B cell (primary cell): ENCODE measurements around the gene ZMYND8. TPM values are rescaled to one million over a fixed set of nuclear protein-coding genes. Genes with fewer than 3 reads are reported as not detected.

Experiments
- ATAC-seq: fragments of 200-7000 bp; cut with Tn5 transposase; one replicate; pipeline ENCODE4 v1.10.0; 2021; ENCODE audit warnings: low read depth, mild to moderate bottlenecking, moderate number of reproducible peaks, moderate library complexity
- CTCF ChIA-PET: fragments of 350-600 bp; sonication (Branson Sonifier 250); formaldehyde crosslinking; loops from one replicate; lab custom pipeline; 2021; ENCODE audit warnings: antibody characterized with exemption, inconsistent platforms; lab: Charles Lee
- POLR2A ChIA-PET: fragments of 350-600 bp; sonication (Branson Sonifier 250); formaldehyde crosslinking; loops from one replicate; lab custom pipeline; 2021; ENCODE audit warnings: antibody characterized with exemption; lab: Charles Lee
- DNase-seq: peaks from one replicate; pipeline ENCODE4 v3.0.0; 2013
- H2AFZ ChIP-seq: 2 replicates; pipeline ENCODE4 v1.6.1; 2012; ENCODE audit warnings: mild to moderate bottlenecking, low read depth, low read length; ENCODE audit not compliant: insufficient read depth, poor library complexity, severe bottlenecking
- H3K27ac ChIP-seq, 2 donors: 1 replicate in 1 of 2; 2 replicates in 1 of 2; pipeline ENCODE4 v1.5.1; 2012 to 2013; ENCODE audit warnings: low read length in 2 of 2, mild to moderate bottlenecking in 2 of 2, moderate library complexity in 1 of 2
- H3K27me3 ChIP-seq, 4 experiments: fragments of 200-600 bp in 1 of 4; sonication (generic) in 1 of 4; replicated peaks in 1 of 4; 1 replicate in 2 of 4; 2 replicates in 2 of 4; pipeline versions ENCODE4 v1.6.1 to v1.7.0; 2013 to 2016; ENCODE audit warnings: low read length in 3 of 4, mild to moderate bottlenecking in 2 of 4, mixed read lengths in 1 of 4, moderate library complexity in 1 of 4; ENCODE audit not compliant: insufficient read depth in 4 of 4, control insufficient read depth in 3 of 4; ENCODE audit errors: control extremely low read depth in 1 of 4
- H3K36me3 ChIP-seq, 2 experiments: replicated peaks in 1 of 2; 1 replicate in 1 of 2; 2 replicates in 1 of 2; pipeline versions ENCODE4 v1.6.1 to v1.7.1; 2013; ENCODE audit warnings: low read length in 1 of 2; ENCODE audit not compliant: insufficient read depth in 2 of 2, control insufficient read depth in 1 of 2; ENCODE audit errors: control extremely low read depth in 1 of 2, extremely low read depth in 1 of 2
- H3K4me1 ChIP-seq, 2 donors: fragments of 200-600 bp in 1 of 2; sonication (generic) in 1 of 2; 1 replicate in 1 of 2; 2 replicates in 1 of 2; pipeline versions ENCODE4 v1.5.1 to v1.6.1; 2013 to 2017; ENCODE audit warnings: low read length in 2 of 2; ENCODE audit not compliant: control insufficient read depth in 2 of 2, insufficient read depth in 2 of 2
- H3K4me2 ChIP-seq: replicated peaks from 2 replicates; pipeline ENCODE3; 2012; ENCODE audit warnings: mild to moderate bottlenecking, low read depth, low read length; ENCODE audit not compliant: poor library complexity, severe bottlenecking
- H3K4me3 ChIP-seq, 5 experiments: fragments of 200-600 bp in 1 of 5; sonication (generic) in 1 of 5; 1 replicate in 3 of 5; 2 replicates in 2 of 5; pipeline versions ENCODE4 v1.5.1 to v1.7.0; 2011 to 2016; ENCODE audit warnings: low read length in 4 of 5, mild to moderate bottlenecking in 4 of 5, low read depth in 2 of 5, control low read depth in 1 of 5, moderate library complexity in 1 of 5; ENCODE audit not compliant: insufficient read depth in 1 of 5; ENCODE audit errors: control extremely low read depth in 1 of 5, extremely low read depth in 1 of 5
- H3K79me2 ChIP-seq: fragments of 200-600 bp; sonication (generic); one replicate; pipeline ENCODE4 v1.6.0; 2016; ENCODE audit warnings: low read length; ENCODE audit not compliant: control insufficient read depth, insufficient read depth
- H3K9ac ChIP-seq: fragments of 200-600 bp; sonication (generic); 2 replicates; pipeline ENCODE4 v1.6.1; 2017; ENCODE audit warnings: mild to moderate bottlenecking, low read length, moderate library complexity
- H3K9me3 ChIP-seq, 3 donors: one replicate each; pipeline versions ENCODE4 v1.6.1 to v1.7.1; 2013; ENCODE audit warnings: low read length in 2 of 3; ENCODE audit not compliant: control insufficient read depth in 2 of 3, insufficient read depth in 1 of 3; ENCODE audit errors: control extremely low read depth in 1 of 3
- H4K20me1 ChIP-seq: 2 replicates; pipeline ENCODE4 v1.6.0; 2012; ENCODE audit warnings: mild to moderate bottlenecking, low read length; ENCODE audit not compliant: insufficient read depth, control insufficient read depth, poor library complexity, severe bottlenecking
- H3K27ac Mint-ChIP-seq: one replicate; pipeline ENCODE4 v1.8.0; 2021; ENCODE audit warnings: mixed read lengths
- H3K27me3 Mint-ChIP-seq: one replicate; pipeline ENCODE4 v1.8.0; 2021; ENCODE audit warnings: mixed read lengths
- H3K4me1 Mint-ChIP-seq: one replicate; pipeline ENCODE4 v1.8.0; 2021; ENCODE audit warnings: mixed read lengths
- H3K4me3 Mint-ChIP-seq: one replicate; pipeline ENCODE4 v1.8.0; 2021; ENCODE audit warnings: mixed read lengths
- H3K9me3 Mint-ChIP-seq: one replicate; pipeline ENCODE4 v1.8.0; 2022; ENCODE audit warnings: mixed read lengths; ENCODE audit not compliant: insufficient read depth
- CTCF ChIP-seq: fragments of 200-600 bp; IDR thresholded peaks from one replicate; pipeline ENCODE4 v1.8.0; 2022; ENCODE audit warnings: antibody characterized with exemption, mild to moderate bottlenecking
- EZH2 ChIP-seq: IDR thresholded peaks from 2 replicates; pipeline ENCODE4 v1.6.1; 2012; ENCODE audit warnings: borderline replicate concordance, low read depth, mild to moderate bottlenecking, moderate library complexity, low read length; ENCODE audit not compliant: insufficient read depth, poor library complexity, severe bottlenecking
- WGBS: methylation state at CpG from one replicate; pipeline ENCODE4 v1.1.5; 2013; ENCODE audit warnings: missing lambda C conversion rate; ENCODE audit not compliant: insufficient coverage; 5-methylcytosine and 5-hydroxymethylcytosine counted together
- intact Hi-C: fragments of 100-400 bp; cut with micrococcal nuclease; formaldehyde crosslinking; loops from one replicate; pipeline ENCODE4 v1.10.0; 2022
- polyA plus RNA-seq: library from polyadenylated mRNA; depleted of rRNA; stranded (reverse); fragments of >200 nt; gene quantifications from 2 replicates; pipeline ENCODE4 v1.2.3, GENCODE V29; 2012
- total RNA-seq, 2 donors: library from RNA; stranded (reverse); fragments of 120-200 nt in 1 of 2; gene quantifications; 1 replicate in 1 of 2; 2 replicates in 1 of 2; pipeline versions ENCODE4 v1.2.3 to v1.2.4, GENCODE V29; 2013 to 2022

The ZMYND8 gene
- total and polyA plus RNA-seq, 2 donors (not counting 1 experiment from before 2014, with no cell fraction given): 20.3 to 67.2 TPM

GRCh38 chr20:47244451-47244850 lies 112.0 kb downstream of the ZMYND8 start:
- no peaks in the 10 kb centered on the region for H3K9me3 Mint-ChIP-seq
- H3K36me3 ChIP-seq: peaks cover 19 to 88% of the 10 kb centered on the region in 2 experiments
- no peak for ATAC-seq

More at GRCh38 chr20:47244451-47244850, 112.0 kb downstream of the ZMYND8 start:
- H3K27me3 ChIP-seq: no peaks in the 10 kb centered on the region
- H3K27me3 Mint-ChIP-seq: no peaks in the 10 kb centered on the region
- no peak overlapping the region for H3K4me2 ChIP-seq
- H3K27ac ChIP-seq: no peak overlapping the region
- H2AFZ ChIP-seq: no peak overlapping the region
- no CpG with 5 or more reads among the region's 3 CpGs for WGBS
- no peaks in the 10 kb centered on the region for H3K4me1 Mint-ChIP-seq
- H3K9ac ChIP-seq: no peak overlapping the region
- no peak for DNase-seq
- no peak overlapping the region for H3K4me3 Mint-ChIP-seq
- intact Hi-C loops: no loop called here
- ChIA-PET CTCF (interaction anchor here (0.5 to 1.8 kb wide), 4 partner anchors 140 to 1752 kb away, joined by 3 to 4 read pairs (median 4); no protein-coding TSS in a partner anchor), POLR2A (interaction anchor here (0.6 kb wide), 1 partner anchor 374 kb away, joined by 8 read pairs; no protein-coding TSS in a partner anchor)
- no peak overlapping the region for H3K27ac Mint-ChIP-seq
- no peak overlapping the region for H3K4me3 ChIP-seq
- H3K79me2 ChIP-seq: peaks cover 59% of the 10 kb centered on the region
- TF ChIP-seq EZH2 (no peak), CTCF (no peak)
- no peaks in the 10 kb centered on the region for H3K4me1 ChIP-seq
- peaks cover 29% of the 10 kb centered on the region for H4K20me1 ChIP-seq
- no peaks in the 10 kb centered on the region for H3K9me3 ChIP-seq
